Neural cell (in vitro differentiated cells): ENCODE results near the gene TSTD1. TPM values are rescaled to one million over a fixed set of nuclear protein-coding genes. Genes with fewer than 3 reads are reported as not detected.

Source experiments
- H2AFZ ChIP-seq: fragments of 200-600, 300-800 bp; sonication (generic), shearing (Covaris generic); 2 replicates; pipeline ENCODE4 v1.6.0; 2014; ENCODE audit warnings: low read depth, mild to moderate bottlenecking, antibody characterized with exemption, low read length, moderate library complexity
- H3F3A ChIP-seq: fragments of 200-600 bp; shearing (Covaris generic); 2 replicates; pipeline ENCODE4 v1.6.1; 2016; ENCODE audit warnings: mild to moderate bottlenecking, moderate library complexity, mixed read lengths, antibody characterized with exemption, low read length; ENCODE audit not compliant: insufficient read depth, poor library complexity, severe bottlenecking
- H3K27ac ChIP-seq: fragments of 200-600, 300-800 bp; sonication (generic), shearing (Covaris generic); 2 replicates; pipeline ENCODE4 v1.5.1; 2014; ENCODE audit warnings: mild to moderate bottlenecking, low read length, moderate library complexity
- H3K27me3 ChIP-seq: fragments of 300-800, 200-600 bp; sonication (generic), shearing (Covaris generic); 2 replicates; pipeline ENCODE4 v1.6.0; 2014; ENCODE audit warnings: mild to moderate bottlenecking, low read depth, low read length, moderate library complexity; ENCODE audit not compliant: insufficient read depth
- H3K36me3 ChIP-seq: fragments of 300-800, 200-600 bp; sonication (generic), shearing (Covaris generic); 2 replicates; pipeline ENCODE4 v1.5.1; 2014; ENCODE audit warnings: mild to moderate bottlenecking, antibody characterized with exemption, low read length, moderate library complexity; ENCODE audit not compliant: insufficient read depth
- H3K4me2 ChIP-seq: fragments of 300-800, 200-600 bp; sonication (generic), shearing (Covaris generic); 2 replicates; pipeline ENCODE4 v1.6.0; 2014; ENCODE audit warnings: mild to moderate bottlenecking, low read length
- H3K4me3 ChIP-seq: fragments of 300-800, 200-600 bp; sonication (generic), shearing (Covaris generic); 2 replicates; pipeline ENCODE4 v1.5.1; 2014; ENCODE audit warnings: mild to moderate bottlenecking, low read length, moderate library complexity
- H3K79me2 ChIP-seq: fragments of 200-600 bp; shearing (Covaris generic); replicated peaks from 2 replicates; pipeline ENCODE4 v1.6.0; 2014; ENCODE audit warnings: mild to moderate bottlenecking, low read length, moderate library complexity; ENCODE audit not compliant: insufficient read depth
- H3K9ac ChIP-seq: fragments of 300-800, 200-600 bp; sonication (generic), shearing (Covaris generic); 2 replicates; pipeline ENCODE4 v1.6.1; 2016; ENCODE audit warnings: mild to moderate bottlenecking, low read length, mixed read lengths
- H3K9me2 ChIP-seq: fragments of 200-600 bp; shearing (Covaris generic); 2 replicates; pipeline ENCODE4 v1.6.1; 2016; ENCODE audit warnings: mild to moderate bottlenecking, low read length, mixed read lengths; ENCODE audit not compliant: insufficient read depth
- H3K9me3 ChIP-seq: fragments of 200-600, 300-800 bp; sonication (generic), shearing (Covaris generic); 2 replicates; pipeline ENCODE4 v1.6.1; 2016; ENCODE audit warnings: mild to moderate bottlenecking, mixed run types, low read length, moderate library complexity, mixed read lengths
- H4K20me1 ChIP-seq: fragments of 200-600 bp; shearing (Covaris generic); 2 replicates; pipeline ENCODE4 v1.6.1; 2016; ENCODE audit warnings: mild to moderate bottlenecking, mixed run types; ENCODE audit not compliant: insufficient read depth
- CTCF ChIP-seq: fragments of 450-650 bp; IDR thresholded peaks from 2 replicates; pipeline ENCODE4 v1.5.1; 2014; ENCODE audit warnings: antibody characterized with exemption, mild to moderate bottlenecking, moderate library complexity; ENCODE audit not compliant: poor library complexity, severe bottlenecking
- EP300 ChIP-seq: fragments of 450-650 bp; conservative IDR thresholded peaks from 2 replicates; pipeline ENCODE4 v1.6.1; 2014; ENCODE audit warnings: antibody characterized with exemption, mild to moderate bottlenecking, moderate library complexity; ENCODE audit not compliant: poor library complexity, severe bottlenecking
- EZH2 ChIP-seq: fragments of 200-600, 300-800 bp; shearing (Covaris generic), sonication (generic); IDR thresholded peaks from 2 replicates; pipeline ENCODE4 v1.6.1; 2014; ENCODE audit warnings: antibody characterized with exemption, low read length, borderline replicate concordance, mild to moderate bottlenecking; ENCODE audit not compliant: insufficient read depth, poor library complexity, severe bottlenecking
- MXI1 ChIP-seq: fragments of 450-650 bp; conservative IDR thresholded peaks from 2 replicates; pipeline ENCODE4 v1.6.1; 2014; ENCODE audit warnings: antibody characterized with exemption, mild to moderate bottlenecking; ENCODE audit not compliant: poor library complexity, severe bottlenecking
- POLR2AphosphoS5 ChIP-seq: IDR thresholded peaks from 2 replicates; pipeline ENCODE4 v1.6.1; 2012
- RAD21 ChIP-seq: fragments of 450-650 bp; conservative IDR thresholded peaks from 2 replicates; pipeline ENCODE4 v1.6.1; 2014; ENCODE audit warnings: antibody characterized with exemption, mild to moderate bottlenecking, moderate library complexity
- REST ChIP-seq: IDR thresholded peaks from 2 replicates; pipeline ENCODE4 v1.6.1; 2012; ENCODE audit warnings: borderline replicate concordance
- SMC3 ChIP-seq: fragments of 450-650 bp; conservative IDR thresholded peaks from 2 replicates; pipeline ENCODE4 v1.6.1; 2014; ENCODE audit warnings: antibody characterized with exemption, mild to moderate bottlenecking, moderate library complexity; ENCODE audit not compliant: poor library complexity
- TAF1 ChIP-seq: IDR thresholded peaks from 2 replicates; pipeline ENCODE4 v1.6.1; 2012; ENCODE audit warnings: low read depth
- polyA plus RNA-seq: library from polyadenylated mRNA; depleted of rRNA; stranded (reverse); fragments of >200 nt; gene quantifications from 2 replicates; pipeline ENCODE4 v1.2.3, GENCODE V29; 2014

The TSTD1 gene
- polyA plus RNA-seq, 1 donor from 2014 or later: 63.5 TPM

- TF ChIP-seq MXI1 (no peak), CTCF (no peak), SMC3 (no peak), RAD21 (no peak), POLR2AphosphoS5 (no peak), EP300 (no peak), REST (no peak), EZH2 (no peak), TAF1 (no peak)
- Histone ChIP-seq H3K36me3 (no peaks in the 10 kb centered on the region), H2AFZ (no peak overlapping the region), H3K4me2 (no peak overlapping the region), H3K27me3 (no peaks in the 10 kb centered on the region), H3K79me2 (no peaks in the 10 kb centered on the region), H3K9ac (no peak overlapping the region), H4K20me1 (no peaks in the 10 kb centered on the region), H3K27ac (no peak overlapping the region), H3K9me2 (no peaks in the 10 kb centered on the region), H3K9me3 (no peaks in the 10 kb centered on the region), H3K4me3 (no peak overlapping the region), H3F3A (no peaks in the 10 kb centered on the region)
Observed at GRCh38 chr1:161000736-161001480, 37.9 kb downstream of the TSTD1 start.

- no peaks in the 10 kb centered on the region for H3K36me3 ChIP-seq
Observed at GRCh38 chr1:160999376-160999775, 39.4 kb downstream of the TSTD1 start.

More at GRCh38 chr1:160999376-160999775, 39.4 kb downstream of the TSTD1 start:
- Histone ChIP-seq H4K20me1 (no peaks in the 10 kb centered on the region), H3K27me3 (no peaks in the 10 kb centered on the region), H2AFZ (no peak overlapping the region), H3K9me3 (no peaks in the 10 kb centered on the region), H3K27ac (no peak overlapping the region), H3K4me3 (no peak overlapping the region), H3K4me2 (no peak overlapping the region), H3F3A (no peaks in the 10 kb centered on the region), H3K79me2 (no peaks in the 10 kb centered on the region), H3K9ac (no peak overlapping the region), H3K9me2 (no peaks in the 10 kb centered on the region)
- TF ChIP-seq RAD21 (no peak), TAF1 (no peak), EP300 (no peak), REST (no peak), POLR2AphosphoS5 (no peak), CTCF (no peak), EZH2 (no peak), SMC3 (no peak), MXI1 (no peak)
